ENCODE results near the gene NBR1.
"Not testable (repeated sequence)": the region's sequence is repeated elsewhere in the genome, so short reads cannot be mapped to it uniquely, and the experiment has no call there.

Gene NBR1

DNA sequence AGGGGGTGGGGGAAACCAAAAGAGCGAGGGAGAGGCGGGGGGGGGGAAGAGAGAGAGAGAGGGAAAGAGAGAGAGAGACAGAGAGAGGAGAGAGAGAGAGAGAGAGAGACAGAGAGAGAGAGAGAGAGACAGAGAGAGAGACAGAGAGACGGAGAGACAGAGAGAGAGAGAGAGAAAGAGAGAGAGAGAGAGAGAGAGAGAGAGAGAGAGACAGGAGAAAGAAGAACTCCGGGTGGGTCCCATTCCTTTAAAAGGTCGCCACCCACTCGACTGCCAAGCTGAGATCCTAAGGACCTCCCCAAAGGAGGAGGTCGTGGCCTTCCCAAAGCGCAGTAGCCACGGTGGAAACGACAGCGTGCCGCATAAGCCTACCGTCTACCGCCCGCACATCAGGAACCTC, 62.2 kb downstream of the NBR1 start:
- H3K27ac ChIP-seq; H3K9ac ChIP-seq (ENCODE audit: insufficient read length); H3K36me3 ChIP-seq (ENCODE audit: insufficient read depth, low read length); H3K4me3 ChIP-seq; H3K9me3 ChIP-seq (ENCODE audit: low read depth, low read length); DNase-seq (ENCODE audit: low read depth, low spot score): not testable (repeated sequence)

DNA sequence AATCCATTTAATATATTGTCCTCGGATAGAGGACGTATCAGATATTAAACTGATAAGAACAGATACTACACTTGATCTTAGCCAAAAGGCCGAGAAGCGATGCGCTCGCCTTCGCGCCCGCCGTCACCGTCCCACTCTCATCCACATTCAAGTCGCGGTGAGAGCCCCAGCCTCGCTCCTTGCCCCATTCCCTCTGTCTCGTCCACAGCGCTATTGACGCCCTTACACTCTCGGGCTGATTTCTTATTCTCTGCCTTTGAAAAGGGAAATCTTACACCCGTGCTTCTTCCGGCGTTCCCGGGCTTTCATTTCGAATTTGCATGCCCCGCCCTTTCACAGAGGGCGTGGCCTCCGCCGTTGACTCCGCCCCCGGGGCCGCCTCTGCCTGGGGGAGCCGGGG, 62.9 kb downstream of the NBR1 start, which contains the start of gene RNU2-1:
Gene RNU2-1, minus strand, starts transcription at position 101 of the 400 bp plus-strand sequence.
- H3K36me3 ChIP-seq (ENCODE audit: insufficient read depth, low read length); H3K9ac ChIP-seq (ENCODE audit: insufficient read length); H3K9me3 ChIP-seq (ENCODE audit: low read depth, low read length); H3K4me3 ChIP-seq; H3K27ac ChIP-seq; DNase-seq (ENCODE audit: low read depth, low spot score): not testable (repeated sequence)

DNA sequence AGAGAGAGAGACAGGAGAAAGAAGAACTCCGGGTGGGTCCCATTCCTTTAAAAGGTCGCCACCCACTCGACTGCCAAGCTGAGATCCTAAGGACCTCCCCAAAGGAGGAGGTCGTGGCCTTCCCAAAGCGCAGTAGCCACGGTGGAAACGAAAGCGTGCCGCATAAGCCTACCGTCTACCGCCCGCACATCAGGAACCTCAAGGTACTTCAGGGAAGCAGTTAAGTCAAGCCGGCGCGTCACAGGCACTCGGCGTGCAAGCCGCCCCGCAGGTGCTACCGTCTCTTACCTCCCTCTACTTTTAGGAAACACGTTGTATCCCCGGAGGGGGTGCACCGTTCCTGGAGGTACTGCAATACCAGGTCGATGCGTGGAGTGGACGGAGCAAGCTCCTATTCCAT, 68.6 kb downstream of the NBR1 start:
- H3K9ac ChIP-seq (ENCODE audit: insufficient read length); DNase-seq (ENCODE audit: low read depth, low spot score); H3K36me3 ChIP-seq (ENCODE audit: insufficient read depth, low read length); H3K9me3 ChIP-seq (ENCODE audit: low read depth, low read length); H3K4me3 ChIP-seq; H3K27ac ChIP-seq: not testable (repeated sequence)

DNA sequence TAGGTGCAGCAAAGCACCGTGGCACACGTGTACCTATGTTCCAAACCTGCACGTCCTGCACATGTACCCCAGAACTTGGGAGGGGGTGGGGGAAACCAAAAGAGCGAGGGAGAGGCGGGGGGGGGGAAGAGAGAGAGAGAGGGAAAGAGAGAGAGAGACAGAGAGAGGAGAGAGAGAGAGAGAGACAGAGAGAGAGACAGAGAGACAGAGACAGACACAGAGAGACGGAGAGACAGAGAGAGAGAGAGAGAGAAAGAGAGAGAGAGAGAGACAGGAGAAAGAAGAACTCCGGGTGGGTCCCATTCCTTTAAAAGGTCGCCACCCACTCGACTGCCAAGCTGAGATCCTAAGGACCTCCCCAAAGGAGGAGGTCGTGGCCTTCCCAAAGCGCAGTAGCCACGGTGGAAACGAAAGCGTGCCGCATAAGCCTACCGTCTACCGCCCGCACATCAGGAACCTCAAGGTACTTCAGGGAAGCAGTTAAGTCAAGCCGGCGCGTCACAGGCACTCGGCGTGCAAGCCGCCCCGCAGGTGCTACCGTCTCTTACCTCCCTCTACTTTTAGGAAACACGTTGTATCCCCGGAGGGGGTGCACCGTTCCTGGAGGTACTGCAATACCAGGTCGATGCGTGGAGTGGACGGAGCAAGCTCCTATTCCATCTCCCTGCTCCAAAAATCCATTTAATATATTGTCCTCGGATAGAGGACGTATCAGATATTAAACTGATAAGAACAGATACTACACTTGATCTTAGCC, 69.8 kb downstream of the NBR1 start:
- not testable (repeated sequence) for H3K9ac ChIP-seq (ENCODE audit: insufficient read length); DNase-seq (ENCODE audit: low read depth, low spot score); H3K36me3 ChIP-seq (ENCODE audit: insufficient read depth, low read length); H3K27ac ChIP-seq; H3K4me3 ChIP-seq; H3K9me3 ChIP-seq (ENCODE audit: low read depth, low read length)

DNA sequence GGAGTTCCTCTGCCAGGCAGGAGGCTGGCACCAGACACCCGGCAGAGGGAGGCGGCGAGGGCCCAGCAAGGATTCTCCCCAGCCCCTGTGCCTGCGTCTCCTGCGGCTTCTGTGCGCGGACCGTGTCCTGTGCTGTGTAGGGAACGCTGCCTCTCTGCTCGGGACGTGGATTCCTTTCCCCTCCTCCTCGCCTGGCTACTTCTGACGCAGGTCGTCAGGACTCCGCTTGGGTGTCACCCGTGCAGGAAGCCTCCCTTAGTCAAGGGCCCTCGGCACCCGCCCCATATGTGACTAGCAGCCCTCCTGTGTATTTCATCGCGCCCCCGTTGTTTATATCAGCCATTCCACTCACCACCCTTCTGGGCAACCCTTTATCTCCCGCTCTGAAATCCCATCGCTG, 75.4 kb downstream of the NBR1 start:
- not testable (repeated sequence) for H3K9ac ChIP-seq (ENCODE audit: insufficient read length); H3K4me3 ChIP-seq; H3K36me3 ChIP-seq (ENCODE audit: insufficient read depth, low read length); H3K9me3 ChIP-seq (ENCODE audit: low read depth, low read length); H3K27ac ChIP-seq; DNase-seq (ENCODE audit: low read depth, low spot score)

Data from SK-N-MC (cell line).